Mesodermal cell (in vitro differentiated cells): Measurements from ENCODE around the gene ELAC1.
A peak's percentile ranks its signal among the peaks of the same experiment; 100 is the strongest.

Experiments
- H3K27ac ChIP-seq: 2 replicates; pipeline ENCODE4 v1.7.0; 2013; ENCODE audit warnings: mild to moderate bottlenecking, low read depth, low read length, moderate library complexity; ENCODE audit not compliant: severe bottlenecking
- H3K36me3 ChIP-seq: 2 replicates; pipeline ENCODE4 v1.7.1; 2013; ENCODE audit warnings: mild to moderate bottlenecking, low read length, moderate library complexity; ENCODE audit not compliant: control insufficient read depth, insufficient read depth
- H3K4me1 ChIP-seq: one replicate; pipeline ENCODE4 v1.7.1; 2013; ENCODE audit warnings: mild to moderate bottlenecking, low read length; ENCODE audit not compliant: insufficient read depth, control insufficient read depth, poor library complexity, severe bottlenecking
- H3K4me3 ChIP-seq: 2 replicates; pipeline ENCODE4 v1.7.0; 2013; ENCODE audit warnings: low read length, control low read depth, mild to moderate bottlenecking; ENCODE audit not compliant: insufficient read depth, poor library complexity, severe bottlenecking; ENCODE audit errors: extremely low read depth
- H3K9me3 ChIP-seq: 2 replicates; pipeline ENCODE4 v1.7.1; 2013; ENCODE audit warnings: mild to moderate bottlenecking, low read length, moderate library complexity; ENCODE audit not compliant: control insufficient read depth
- WGBS, 2 experiments: methylation state at CpG; one replicate each; pipeline ENCODE4 v1.1.5; 2013; ENCODE audit warnings: missing lambda C conversion rate in 2 of 2; ENCODE audit not compliant: insufficient coverage in 2 of 2; 5-methylcytosine and 5-hydroxymethylcytosine counted together

The ELAC1 gene

GRCh38 chr18:51017140-51017879, 49.5 kb downstream of the ELAC1 start:
- no peak overlapping the region for H3K4me3 ChIP-seq
- H3K27ac ChIP-seq, result no peak overlapping the region
- no peaks in the 10 kb centered on the region for H3K4me1 ChIP-seq
- H3K36me3 ChIP-seq, result peaks cover 3% of the 10 kb centered on the region
- 72% methylated on average over 6 to 7 of the region's 8 CpGs for WGBS, 2 experiments
- peaks cover 4% of the 10 kb centered on the region for H3K9me3 ChIP-seq

GRCh38 chr18:51020536-51020935, 52.7 kb downstream of the ELAC1 start:
- peaks cover 8% of the 10 kb centered on the region for H3K36me3 ChIP-seq
- no peaks in the 10 kb centered on the region for H3K4me1 ChIP-seq
- H3K4me3 ChIP-seq, result no peak overlapping the region
- no peaks in the 10 kb centered on the region for H3K9me3 ChIP-seq
- H3K27ac ChIP-seq, result no peak overlapping the region
- 86 to 98% methylated on average over 4 of the region's 5 CpGs for WGBS, 2 experiments

DNA sequence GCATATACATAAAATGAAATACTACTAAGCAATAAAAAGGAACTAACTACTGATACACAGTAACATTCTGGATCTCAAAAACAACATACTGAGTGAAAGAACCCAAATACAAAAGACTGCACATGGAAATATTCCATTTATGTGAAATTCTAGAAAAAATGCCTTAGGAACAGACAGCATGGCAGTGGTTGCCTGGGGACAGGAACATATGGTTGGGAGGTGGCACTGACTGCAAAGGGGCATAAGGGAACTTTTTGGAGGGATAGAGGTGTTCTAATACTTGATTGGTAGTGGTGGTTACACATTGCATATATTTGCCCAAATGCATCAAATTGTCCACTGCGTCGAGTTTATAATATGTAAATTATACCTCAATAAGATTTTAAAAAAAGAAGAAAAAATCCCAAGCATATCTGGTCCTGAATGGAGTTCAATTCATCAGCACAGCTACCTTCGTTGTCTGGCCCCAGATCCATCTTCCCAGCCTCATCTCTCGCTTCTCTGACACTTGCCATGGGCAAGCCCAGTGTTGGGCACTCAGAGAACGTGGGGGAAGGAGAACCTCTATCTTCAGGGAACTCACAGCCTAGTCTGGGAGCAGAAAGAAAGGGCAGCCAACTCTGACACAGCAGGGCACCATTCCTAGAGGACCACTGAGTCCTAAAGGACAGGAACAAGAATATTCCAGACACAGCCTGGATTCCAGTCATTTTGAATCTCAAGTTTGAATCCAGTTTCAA, 53.6 kb downstream of the ELAC1 start:
- Histone ChIP-seq H3K4me1 (no peaks in the 10 kb centered on the region), H3K4me3 (no peak overlapping the region), H3K27ac (no peak overlapping the region), H3K9me3 (no peaks in the 10 kb centered on the region), H3K36me3 (peaks cover 11% of the 10 kb centered on the region)
- WGBS, 2 experiments, result 88 to 93% methylated on average over 2 to 3 of the region's 5 CpGs

DNA sequence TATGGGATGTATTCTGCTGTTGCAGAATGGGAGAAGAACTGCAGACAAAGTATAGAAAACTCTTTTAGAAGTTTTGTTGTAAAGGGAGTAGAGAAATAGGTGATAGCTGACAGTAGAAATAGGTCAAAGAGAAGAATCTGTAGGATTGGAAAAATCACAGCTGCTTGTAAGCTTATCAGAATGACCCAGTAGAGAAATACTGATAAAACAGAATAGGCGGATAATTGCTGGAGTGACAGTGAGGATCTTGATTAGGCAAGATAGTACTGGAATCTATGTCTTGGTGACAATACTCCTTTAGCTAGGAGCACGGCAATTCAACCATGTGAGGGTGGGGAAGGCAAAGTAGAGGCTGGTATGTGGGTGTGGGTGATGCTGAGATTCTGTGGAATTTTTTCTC, 57.7 kb downstream of the ELAC1 start:
- H3K27ac ChIP-seq, result no peak overlapping the region
- H3K4me1 ChIP-seq, result peaks cover 10% of the 10 kb centered on the region
- H3K4me3 ChIP-seq, result no peak overlapping the region
- peaks cover 11% of the 10 kb centered on the region for H3K36me3 ChIP-seq
- 100% methylated on average over 2 of the region's 2 CpGs for WGBS, 2 experiments
- no peaks in the 10 kb centered on the region for H3K9me3 ChIP-seq

GRCh38 chr18:51028201-51028805, 60.5 kb downstream of the ELAC1 start:
- Histone ChIP-seq H3K27ac (no peak overlapping the region), H3K4me1 (peaks cover 10% of the 10 kb centered on the region), H3K4me3 (no peak overlapping the region), H3K9me3 (no peaks in the 10 kb centered on the region), H3K36me3 (peaks cover 14% of the 10 kb centered on the region)
- 60 to 63% methylated on average over 2 to 3 of the region's 4 CpGs for WGBS, 2 experiments

- Histone ChIP-seq H3K9me3 (no peaks in the 10 kb centered on the region), H3K36me3 (peaks cover 20% of the 10 kb centered on the region), H3K4me1 (peaks cover 10% of the 10 kb centered on the region), H3K4me3 (peak overlapping the region; percentile 75), H3K27ac (peak overlapping the region; percentile 95)
- WGBS, 2 experiments, result 61 to 64% methylated on average over 8 to 9 of the region's 10 CpGs
Observed at GRCh38 chr18:51029378-51029693, 61.5 kb downstream of the ELAC1 start.

DNA sequence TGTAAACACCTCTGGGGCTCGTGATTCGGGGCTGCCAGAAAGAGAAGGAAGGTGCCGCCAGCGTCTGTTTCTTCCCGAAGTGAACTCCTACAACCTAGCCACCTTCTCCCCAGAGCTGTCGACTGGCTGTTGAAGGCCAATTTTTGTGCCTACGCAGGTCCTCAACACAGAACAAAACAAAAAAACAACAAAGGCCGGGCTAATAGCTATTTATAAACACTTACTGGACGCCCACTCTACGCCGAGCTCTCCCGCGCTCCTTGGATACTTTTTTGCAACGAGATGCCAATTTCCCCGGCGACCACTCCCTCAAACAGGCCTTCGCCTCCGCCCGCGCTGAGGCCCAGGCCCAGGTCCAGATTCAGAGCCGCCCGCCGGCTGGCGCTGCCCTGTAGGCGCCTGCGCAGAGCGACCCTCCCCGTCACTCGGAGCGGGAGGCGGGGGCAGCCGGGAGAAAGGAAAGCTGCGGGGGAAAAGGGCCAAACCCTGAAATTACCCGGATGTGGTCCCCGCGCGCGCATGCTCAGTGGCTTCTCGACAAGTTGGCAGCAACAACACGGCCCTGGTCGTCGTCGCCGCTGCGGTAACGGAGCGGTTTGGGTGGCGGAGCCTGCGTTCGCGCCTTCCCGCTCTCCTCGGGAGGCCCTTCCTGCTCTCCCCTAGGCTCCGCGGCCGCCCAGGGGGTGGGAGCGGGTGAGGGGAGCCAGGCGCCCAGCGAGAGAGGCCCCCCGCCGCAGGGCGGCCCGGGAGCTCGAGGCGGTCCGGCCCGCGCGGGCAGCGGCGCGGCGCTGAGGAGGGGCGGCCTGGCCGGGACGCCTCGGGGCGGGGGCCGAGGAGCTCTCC, 62.1 kb downstream of the ELAC1 start, which contains the start of gene SMAD4:
TSS of gene SMAD4 (plus strand) at position 520 of the 843 bp plus-strand sequence. CDS start 16,834 bp downstream, outside the sequence.
- H3K36me3 ChIP-seq, result peaks cover 26% of the 10 kb centered on the region
- 0 to 1% methylated on average over 55 to 62 of the region's 79 CpGs for WGBS, 2 experiments

DNA sequence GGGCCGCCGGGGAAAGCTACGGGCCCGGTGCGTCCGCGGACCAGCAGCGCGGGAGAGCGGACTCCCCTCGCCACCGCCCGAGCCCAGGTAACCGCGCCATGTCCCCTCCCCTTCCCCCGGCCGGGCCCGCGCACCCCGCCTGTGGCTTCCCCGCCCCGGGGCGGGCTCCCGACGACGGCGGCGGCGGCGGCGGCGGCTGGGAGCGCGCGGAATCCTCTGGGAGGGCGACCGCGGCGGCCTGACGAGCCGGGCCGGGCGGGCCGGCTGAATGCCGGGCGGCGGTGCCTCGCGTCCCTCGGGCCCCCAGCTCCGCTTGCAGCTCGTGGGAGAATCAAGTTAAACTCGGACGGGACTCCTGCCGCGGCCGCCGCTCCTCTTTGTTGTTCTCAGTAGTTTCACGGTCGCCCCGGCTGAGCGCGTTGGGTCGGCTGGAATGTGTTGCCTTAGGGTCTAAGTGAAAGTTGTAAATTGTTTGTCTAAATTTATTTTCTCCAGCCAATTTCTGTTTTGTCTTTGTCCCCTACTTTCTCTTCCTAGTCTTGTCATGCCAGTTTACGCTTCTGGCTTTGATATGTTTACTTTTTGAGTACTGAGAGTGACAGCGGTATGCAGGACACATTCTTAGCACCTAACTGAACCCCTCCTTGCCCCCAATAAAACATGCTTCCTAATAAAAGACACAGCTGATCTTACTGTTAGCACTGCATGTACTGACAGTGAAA, 62.9 kb downstream of the ELAC1 start:
- Histone ChIP-seq H3K4me3 (peak overlapping the region; percentile 75), H3K9me3 (no peaks in the 10 kb centered on the region), H3K27ac (peak overlapping the region; percentile 95), H3K36me3 (peaks cover 31% of the 10 kb centered on the region), H3K4me1 (peaks cover 10% of the 10 kb centered on the region)
- WGBS, 2 experiments, result 0% methylated on average over 32 to 33 of the region's 66 CpGs

More for the DNA sequence above, 62.1 kb downstream of the ELAC1 start, which contains the start of gene SMAD4:
- Histone ChIP-seq H3K27ac (peak within 1 kb of the TSS; percentile 95), H3K9me3 (no peaks in the 10 kb centered on the region), H3K4me1 (peaks cover 10% of the 10 kb centered on the region), H3K4me3 (peak within 1 kb of the TSS; percentile 75)

- Histone ChIP-seq H3K4me1 (peaks cover 10% of the 10 kb centered on the region), H3K36me3 (peaks cover 33% of the 10 kb centered on the region), H3K4me3 (peak overlapping the region; percentile 21), H3K9me3 (no peaks in the 10 kb centered on the region), H3K27ac (no peak overlapping the region)
- WGBS, 2 experiments, result 39% methylated on average over 3 of the region's 5 CpGs; no CpG with 5 or more reads in 1 of the 2 experiments
Observed at GRCh38 chr18:51032193-51032592, 64.4 kb downstream of the ELAC1 start.

DNA sequence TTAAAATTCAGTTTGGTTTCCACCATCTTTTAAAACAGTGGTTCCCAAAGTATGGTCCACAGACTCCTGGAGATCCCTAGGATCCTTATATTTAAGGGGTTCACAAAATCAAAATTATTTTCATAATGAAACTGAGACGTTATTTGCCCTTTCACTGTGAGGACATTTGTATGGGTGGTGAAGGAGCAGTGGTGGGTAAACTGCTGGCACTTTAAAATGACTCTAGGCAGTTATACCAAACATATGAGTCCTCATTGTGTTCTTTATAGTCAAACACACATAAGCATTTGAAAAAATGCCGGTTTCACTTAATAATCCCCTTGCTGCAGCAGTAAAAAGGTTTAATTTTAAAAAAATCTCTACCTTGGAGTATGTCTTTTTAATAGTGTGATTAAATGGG, 69.4 kb downstream of the ELAC1 start:
- no peaks in the 10 kb centered on the region for H3K9me3 ChIP-seq
- no peak overlapping the region for H3K4me3 ChIP-seq
- no peaks in the 10 kb centered on the region for H3K4me1 ChIP-seq
- no peak overlapping the region for H3K27ac ChIP-seq
- no CpG with 5 or more reads among the region's 2 CpGs for WGBS, 2 experiments
- H3K36me3 ChIP-seq, result peaks cover 33% of the 10 kb centered on the region
